NCI-H345 treated with DMSO at 0.1 percent for 48 hours (cell line): ENCODE data around the gene PCDH1.

Experiments
- DNase-seq: peaks from one replicate; lab custom pipeline; 2025; ENCODE audit not compliant: unreplicated experiment; lab: John Stamatoyannopoulos, UW

PCDH1 gene

DNA sequence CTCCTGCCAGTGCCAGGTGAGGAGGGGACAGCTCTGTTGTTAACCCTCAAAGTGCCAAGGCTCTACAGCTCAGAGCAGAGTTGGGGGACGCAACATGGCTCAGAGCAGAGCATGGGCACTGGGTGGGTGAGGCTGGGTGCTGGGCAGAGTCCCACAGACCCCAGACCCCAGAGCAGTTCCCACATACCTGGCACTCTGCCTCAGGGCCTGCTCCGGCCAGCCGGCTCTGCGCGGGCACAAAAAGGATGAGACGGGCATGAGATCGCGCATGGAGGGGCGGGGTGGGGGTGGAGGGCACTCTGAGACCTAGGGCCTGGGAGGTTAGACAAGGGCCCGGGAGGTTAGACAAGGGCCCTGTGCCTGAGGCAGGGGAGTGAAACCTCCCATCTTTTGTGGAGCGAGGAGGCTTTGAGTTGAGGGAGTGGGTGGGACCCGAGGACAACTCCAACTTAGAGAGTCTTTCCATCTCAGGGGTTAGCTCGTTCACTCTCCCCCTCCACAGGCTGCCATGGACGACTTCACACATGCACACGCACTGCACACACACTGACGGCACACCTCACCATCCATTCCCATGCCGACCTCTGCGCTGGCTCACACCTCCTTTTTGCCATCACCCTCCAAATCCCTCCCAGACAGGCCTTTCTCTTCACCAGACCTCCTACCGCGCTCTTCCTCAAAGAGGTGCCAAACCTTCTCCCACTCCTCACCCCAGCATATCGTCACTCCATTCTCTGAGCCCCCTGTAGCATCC, 22.0 kb downstream of the PCDH1 start:
- DNase-seq = no peak

DNA sequence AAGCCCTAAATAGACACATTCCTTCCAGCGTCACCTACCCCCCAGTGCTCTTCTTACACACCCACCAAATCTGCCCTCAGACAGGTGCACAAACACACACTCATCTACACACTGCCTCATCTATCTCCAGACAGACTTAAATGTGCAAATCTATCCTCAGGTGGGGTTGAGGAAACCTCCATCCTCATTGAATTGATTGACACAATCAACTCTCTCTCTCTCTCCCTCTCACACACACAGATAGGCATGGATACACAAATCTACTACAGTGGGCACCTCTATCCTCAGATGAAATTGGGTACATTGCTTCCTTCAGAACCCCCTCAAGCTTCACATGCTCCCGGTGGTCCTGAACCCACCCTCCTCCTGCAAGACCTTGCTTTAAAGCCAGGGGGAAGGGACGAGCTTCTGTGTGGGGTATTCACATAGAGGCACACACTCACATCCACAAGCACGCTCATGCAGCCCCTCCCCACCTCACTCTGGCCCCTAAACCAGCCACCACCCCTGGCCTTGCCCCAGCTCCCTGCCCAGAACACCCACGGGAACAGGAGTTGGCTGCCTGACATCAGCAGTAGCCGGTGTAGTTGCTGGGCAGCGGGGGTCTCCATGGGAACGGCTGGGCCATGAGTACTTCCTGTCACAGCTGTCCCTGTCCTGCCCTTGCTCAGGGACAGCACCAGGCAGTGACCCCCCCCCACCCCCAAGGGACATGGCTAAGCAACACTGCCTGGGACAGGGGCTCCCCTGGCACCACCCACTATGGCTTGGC, 22.8 kb downstream of the PCDH1 start:
- DNase-seq = peak; percentile 46

DNA sequence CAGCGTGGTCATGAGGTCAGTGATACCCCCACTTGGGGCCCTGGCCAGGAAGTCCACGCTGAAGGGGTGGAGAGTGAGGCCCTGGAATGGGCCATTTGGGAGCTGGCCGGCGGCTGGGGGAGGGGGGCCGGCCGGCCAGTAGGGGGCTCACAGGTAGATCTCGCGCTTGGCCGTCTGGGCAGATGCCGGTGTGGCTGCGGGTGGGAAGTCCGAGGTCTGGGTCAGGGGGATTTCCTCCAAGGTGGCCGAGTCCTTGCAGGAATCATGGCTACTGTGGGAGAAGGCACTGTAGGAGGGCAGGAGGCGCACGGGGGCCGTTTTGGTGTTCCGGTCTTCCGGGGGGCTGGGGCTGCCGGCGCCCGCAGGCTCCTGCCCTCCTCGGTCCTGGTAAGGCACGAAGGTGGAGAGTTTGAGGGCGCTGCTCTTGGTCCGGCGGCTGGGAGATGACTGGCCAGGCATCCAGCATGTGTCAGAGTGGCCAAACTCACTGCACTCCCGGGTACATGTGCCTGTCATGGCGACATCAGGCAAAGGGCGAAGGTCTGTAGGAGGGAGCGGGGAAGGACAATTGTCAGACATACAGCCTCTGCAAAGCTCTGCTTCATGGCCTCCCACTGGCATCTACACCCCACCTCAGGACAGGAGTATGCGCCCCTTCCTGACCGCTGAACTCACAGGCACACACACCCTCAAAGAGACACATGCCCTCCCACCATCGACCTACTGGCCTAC, 24.1 kb downstream of the PCDH1 start:
- DNase-seq = no peak

DNA sequence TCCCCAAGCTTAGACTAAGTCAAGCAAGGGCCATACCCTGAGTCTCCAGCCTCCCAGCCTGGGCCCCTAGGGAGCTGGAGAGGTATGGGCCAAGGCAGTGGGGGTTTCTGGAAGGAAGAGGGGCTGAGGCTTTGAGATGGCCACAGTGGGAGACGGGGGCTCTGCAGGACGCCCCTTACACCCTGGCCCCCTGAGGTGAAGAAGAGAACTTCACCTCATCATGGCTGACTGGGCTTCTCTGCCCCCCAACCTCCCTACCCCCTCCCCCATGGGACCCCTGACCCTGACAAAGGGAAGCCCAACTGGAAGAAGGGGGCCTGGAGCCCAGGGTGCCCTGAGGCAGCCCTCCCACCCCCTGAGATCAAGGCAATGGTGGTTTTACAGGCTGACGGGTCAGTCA, 25.8 kb downstream of the PCDH1 start:
- no peak for DNase-seq

DNA sequence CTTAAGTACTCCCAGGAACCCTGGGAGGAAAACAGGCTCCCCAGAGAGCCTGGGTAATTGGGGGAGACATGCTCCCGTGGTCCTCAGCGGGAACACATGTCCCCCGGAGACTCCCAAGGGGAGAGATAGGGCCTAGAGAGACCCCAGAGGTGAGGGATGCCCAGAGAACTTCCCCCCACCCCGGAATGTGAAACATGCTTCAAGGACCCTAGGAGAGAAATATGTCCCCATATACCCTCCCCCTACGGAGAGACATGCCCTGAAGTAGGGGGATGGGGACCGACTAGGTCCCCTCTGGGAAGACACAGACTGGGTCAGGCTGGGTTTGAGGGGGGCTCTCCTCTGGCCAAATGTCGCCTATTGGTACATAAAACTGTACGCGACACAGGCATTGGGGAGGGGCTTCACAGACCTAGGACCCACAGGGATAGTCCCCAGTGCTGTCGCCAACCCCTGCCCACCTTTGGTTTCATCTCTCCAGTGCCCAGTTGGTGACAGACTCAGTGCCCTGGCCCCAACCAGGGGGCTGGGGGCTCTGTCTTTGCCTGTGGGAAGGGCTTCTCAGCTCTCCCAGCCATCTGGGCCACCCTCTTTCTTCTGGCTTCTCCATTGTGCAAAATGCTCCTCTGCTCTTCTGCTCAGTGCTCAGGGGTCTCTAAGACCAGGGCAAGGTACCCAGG, 26.9 kb downstream of the PCDH1 start:
- DNase-seq = no peak

DNA sequence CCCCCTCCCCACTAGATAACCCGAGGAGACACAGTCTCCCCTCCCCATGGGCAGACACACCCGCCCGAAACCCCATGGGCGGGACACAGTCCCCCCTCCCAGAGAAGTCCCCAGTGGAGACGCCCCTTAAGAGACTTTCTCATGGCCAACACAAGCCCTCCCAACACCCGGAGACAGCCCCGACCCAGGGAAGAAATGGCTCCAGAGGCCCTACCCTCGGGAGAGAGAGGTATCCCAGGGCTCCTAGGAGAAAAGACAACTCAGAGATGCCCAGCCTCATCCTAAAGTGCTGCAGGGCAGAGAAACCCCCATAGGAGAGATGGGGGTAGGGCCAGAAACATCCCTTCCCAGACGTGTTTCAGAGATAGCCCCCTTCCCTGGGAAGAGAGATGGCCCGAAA, 27.4 kb downstream of the PCDH1 start:
- no peak for DNase-seq

DNA sequence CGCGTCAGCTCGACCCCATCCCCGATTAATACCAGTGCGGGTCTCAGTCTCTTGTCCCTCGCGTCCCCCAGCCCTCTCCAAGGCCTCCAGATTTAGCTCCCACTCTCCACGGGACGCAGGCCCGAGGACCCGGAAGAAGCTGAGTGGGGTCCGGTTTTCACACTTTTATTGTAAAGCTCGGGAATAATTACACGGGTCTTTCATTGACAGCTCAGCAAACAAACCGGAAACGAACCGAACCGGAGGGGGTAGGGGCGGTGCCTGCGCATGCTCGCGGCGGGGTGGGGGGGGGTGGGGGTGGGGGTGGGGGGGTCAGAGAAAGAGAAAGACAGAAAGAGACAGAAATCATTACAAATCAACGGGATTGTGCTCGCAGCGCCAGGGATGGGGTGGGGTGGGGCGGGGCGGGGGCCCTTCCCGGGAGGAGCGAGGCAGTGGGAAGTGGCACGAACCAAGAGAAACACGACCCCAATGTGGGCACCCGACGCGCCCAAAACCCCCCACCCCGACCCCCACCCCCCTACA, 27.9 kb downstream of the PCDH1 start:
- peak; percentile 37 for DNase-seq

DNA sequence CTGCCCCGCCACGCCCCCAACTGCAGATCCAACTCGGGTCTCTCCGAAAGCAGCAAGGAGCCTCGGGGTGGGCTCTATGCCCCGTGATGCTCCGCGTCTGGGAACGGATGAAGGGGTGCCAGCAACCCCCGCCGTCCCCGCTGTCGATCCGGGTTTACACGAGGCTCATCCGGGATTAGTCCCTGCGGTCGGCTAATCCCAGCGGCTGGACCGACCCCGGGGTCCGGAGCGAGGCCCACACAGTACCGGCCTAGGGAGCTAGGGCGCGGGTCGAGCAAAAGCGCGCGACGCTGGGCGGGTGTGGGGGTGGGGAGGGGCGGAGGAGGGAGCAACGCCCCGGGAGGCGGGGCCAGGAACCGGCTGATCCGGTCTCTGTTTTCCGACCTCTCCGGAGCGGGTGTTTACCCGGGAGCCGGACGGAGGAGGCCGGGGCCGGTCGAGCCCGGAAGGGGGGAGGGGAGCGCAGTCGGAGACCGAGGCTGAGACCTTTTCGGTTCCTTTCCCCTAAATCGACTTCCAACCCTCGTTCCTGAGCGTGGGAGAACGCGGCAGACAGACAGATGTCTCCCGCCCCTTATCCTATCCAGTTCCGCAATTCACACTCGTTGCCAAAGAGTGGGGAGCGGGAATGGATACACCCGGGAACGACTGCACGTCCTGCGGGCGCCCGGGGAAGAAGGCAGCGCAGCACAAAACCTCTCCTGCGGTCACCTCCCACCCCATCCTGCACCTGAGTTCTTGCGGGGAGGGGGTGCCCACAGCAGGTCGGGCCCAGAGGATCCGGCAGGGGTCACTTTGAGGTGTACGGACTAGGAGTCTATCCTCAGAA, 28.6 kb downstream of the PCDH1 start:
- DNase-seq = peak; percentile 76

DNA sequence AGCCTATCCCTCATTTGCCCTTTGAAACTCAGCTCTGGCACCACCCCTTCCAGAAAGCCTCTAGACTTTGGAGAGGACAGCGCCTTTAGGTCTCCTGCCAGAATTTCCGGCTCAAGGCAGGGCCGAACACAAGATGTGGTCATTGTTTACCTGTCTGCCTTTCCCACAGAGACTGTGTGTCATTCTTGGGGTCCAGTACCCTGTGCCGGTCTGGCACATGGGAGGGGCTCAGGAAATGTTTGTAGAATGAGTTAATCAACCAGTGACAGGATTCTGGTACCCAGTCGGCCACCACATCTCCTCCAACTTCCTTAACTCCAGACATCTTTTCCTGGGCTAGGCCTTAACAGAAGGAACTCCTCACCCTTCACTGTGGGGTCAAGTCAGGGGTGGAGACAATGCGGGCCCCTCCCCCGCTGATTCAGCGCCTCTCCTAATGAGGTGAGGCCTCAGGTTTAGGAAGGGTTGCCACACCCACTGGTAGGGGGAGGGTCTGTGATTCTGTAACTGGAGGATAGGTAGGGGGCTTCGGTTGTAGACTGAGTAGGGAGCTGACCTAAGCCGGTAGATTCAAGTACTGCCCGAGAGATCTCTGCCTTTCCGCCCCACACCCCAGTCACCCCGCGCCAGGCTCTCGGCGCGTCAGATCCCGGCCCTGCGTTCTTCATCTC, 29.3 kb downstream of the PCDH1 start:
- DNase-seq = no peak

DNA sequence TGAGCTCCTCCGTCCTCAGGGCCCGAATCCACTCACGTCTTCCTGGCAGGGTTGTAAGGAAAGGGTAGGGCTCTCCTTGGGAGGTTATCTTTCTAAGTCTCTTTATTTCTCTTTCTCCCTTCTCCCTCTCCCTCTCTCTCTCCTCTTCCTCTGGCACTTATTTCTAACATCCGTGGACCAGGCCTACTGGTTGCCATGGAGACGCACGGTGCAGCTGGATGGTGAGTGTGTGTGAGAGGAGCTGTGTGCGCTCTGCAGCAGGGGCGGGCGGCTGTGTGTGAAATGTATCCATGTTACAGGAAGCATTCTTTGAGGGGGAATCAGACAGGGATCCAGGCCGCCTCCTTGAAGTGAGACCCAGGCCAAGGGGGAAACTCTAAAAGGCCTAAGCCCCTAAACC, 32.2 kb downstream of the PCDH1 start:
- no peak for DNase-seq

DNA sequence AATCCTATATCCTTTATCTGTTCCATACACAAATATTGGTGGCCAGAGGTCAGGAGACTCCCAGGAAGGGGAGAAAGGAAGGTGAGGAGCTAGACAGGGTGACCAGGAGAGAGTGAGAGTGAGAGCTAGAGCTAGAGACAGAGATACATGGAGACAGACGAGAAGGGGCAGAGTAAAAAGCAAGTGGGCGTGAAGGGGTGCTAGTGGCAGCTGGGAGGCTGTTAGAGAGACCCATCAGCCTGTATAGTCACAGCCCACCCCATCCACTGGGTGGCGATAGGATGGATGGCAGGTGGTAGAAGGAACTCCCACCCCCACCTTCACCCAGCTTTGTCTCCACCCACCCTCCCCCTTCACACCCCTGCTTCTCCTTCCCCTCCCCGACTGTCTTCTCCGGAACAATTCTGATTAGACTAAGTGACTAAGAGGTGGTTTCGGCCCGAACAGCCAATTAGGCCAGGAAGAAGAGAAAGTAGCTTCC, 32.8 kb downstream of the PCDH1 start:
- no peak for DNase-seq

DNA sequence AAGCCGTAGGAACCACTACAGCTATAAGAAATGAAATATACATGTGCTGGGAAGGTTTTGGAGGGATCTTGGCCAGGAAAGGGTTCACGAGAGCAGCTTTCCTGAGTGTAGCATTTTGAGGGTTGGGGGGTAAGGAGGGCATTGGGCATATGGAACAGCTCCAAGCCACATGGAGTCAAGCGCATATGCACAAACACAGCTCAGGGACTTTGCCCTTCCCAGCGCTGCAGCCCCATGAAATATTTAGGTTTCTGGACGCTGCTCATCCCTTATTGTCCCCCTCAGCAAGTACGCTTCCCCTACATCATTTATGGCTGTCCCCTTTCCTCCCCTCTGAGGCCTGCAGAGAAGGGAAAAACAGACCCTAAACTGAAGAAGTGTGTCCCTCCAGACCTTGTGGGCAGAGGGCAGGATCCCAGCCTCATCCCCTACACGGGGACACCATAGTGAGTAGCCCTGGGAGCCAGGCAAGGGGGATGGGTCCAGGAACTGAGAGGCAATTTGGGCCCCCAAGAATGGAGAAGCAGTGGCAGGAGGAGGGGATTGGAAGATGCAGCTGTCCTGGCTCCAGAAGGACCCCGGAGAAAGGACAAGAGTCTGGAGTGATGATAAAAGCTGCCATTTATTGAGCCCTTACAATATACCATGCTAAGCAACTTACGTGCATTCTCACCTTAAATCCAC, 33.7 kb downstream of the PCDH1 start:
- DNase-seq = no peak

DNA sequence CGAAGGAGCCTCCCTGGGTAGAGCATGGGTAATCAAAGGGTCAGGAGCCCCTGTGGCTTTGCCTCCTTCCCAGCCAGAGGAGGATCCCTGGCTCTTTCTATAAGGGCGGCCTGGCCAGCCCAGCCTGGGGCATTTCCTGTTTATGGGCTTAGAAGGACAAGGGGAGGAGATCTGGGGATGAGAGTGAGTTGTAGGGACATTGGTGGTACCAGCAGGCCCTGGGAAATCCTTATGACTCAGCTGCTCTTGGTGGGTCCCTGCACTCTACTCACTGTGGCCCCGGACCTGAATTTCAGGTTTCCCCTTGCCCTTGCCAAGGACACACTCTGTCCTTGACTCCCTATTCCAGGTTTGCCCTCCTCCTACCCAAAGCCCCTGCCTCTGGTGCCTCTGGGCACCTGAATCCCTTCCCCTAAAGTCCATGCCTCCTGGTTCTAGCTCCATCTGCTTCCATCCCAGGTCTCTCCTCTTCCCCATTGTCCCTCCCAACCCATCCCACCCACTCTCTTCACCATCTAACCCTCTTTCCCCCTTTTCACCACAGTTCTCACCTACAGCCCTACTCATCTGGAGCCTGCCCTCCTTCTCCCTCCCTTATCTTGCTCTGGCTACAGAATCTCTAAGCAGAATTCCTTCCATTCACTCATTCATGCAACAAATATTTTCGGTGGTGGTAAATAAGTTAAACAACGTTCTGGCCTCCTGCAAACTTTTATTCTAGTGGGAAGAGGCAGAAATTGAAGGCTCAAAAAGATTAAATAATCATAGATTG, 34.9 kb downstream of the PCDH1 start:
- no peak for DNase-seq

DNA sequence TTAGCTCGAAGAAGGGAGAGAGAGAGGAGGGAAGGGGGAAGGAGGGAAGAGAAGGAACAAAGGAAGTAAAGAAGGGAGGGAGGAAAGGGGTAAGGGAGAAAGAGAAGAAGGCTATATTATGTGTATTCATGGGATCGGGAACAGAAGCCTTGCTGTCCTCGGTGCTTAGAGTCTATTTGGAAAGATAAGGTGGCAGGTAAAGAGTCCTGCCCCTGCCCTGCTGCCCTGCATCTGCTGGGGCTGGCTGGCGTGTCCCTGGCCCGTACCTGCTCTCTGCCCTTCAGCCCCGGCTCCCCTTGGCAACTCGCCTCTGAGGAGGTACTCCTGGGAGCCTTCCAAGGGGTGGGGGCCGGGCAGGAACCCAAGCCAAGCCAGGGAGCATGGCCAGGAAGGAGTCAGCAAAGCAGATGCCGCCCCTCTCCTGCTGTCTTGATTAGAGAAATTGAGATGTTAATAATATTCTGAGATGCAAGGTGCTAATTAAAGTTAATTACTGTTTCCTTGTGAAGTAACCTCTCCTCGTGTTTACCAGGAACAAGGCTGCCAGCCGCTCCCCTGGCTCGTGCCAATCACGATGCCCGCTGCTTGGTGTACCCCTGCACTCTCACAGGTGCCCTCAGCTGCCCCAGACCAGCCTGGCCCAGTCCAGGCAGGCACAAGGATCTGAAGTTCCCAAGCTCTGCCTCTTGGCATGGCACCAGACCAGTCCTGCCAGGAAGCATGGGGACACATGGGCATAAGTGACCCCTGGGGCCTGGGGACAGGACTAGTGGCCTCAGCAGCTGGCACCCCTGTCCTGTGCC, 36.6 kb downstream of the PCDH1 start:
- no peak for DNase-seq

DNA sequence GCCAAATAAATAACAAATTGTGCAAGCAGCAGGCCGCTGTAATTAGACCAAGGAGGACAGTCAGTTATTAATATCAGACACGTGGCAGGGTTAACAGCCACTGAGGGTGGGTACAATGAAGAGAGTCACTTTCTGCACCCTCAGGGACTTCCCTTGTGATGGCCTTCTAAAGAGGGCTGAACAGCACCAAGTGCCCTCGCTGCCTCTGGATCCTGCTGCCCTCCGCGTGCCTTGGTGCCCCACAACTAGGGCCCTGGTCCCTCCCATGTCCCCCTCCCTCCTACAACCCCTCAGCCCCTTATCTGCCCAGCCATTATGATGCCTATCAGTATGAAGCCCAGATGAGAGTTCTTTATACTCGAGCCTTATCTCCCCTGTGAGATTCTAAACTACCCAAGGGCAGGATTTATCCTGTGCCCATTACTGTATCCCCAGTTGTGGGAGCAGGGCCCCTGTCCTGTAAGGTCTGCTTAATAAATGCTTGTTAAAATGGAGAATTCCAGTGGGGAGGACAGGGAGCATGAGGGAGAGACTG, 37.3 kb downstream of the PCDH1 start:
- no peak for DNase-seq

DNA sequence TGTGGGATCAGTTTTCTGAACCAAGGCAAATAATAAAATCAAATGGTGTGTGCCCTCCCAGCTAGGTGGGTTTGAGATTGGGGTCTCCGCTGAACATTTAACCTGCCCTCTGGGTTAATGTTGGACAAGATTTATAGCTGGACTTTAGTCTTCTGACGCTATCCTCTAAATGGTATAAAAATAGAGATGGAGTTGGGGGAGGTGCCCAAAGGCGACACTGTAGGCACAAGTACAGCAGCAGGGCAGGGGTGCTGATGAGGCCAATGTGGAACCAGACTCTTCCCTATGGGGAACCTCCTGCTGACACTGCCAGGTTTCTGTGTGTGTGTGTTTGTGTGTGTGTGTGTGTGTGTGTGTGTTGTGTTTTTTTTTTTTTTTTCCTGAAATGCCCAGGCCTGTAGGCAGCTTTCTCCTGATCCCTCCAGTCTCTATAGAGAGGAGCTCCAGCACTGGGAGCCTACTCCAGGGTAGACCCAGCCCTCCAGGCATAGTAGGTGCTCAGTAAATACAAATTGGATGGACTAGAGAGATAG, 37.9 kb downstream of the PCDH1 start:
- no peak for DNase-seq

DNA sequence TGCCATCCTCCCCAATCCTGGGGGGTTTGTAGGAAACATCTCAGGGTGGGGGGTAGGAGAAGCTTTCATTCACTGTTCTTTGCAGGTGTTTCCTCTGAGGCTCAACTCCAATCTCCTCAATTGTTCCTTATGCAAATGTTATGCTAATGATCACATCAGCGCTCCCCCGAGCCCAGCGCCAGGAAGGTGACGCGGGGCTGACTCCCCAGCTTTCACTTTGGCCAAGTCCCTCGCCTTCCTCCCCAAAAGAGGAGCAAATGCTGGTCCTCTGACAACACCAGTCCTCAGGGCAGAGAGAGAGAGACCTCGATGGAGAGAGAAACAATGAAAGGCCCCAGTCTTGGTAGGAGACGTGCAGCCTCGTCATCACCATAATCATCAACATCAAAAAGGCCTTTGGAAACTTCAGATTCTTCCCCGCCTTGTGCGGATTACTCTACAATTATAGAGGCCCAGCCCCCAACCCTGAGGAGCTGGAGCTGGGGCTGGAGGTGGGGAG, 39.1 kb downstream of the PCDH1 start:
- DNase-seq = no peak
